ENCODE data around the gene FBXW5. TPM values are rescaled to one million over a fixed set of nuclear protein-coding genes. Genes with fewer than 3 reads are reported as not detected.

Gene FBXW5
- total and polyA plus RNA-seq, 2 donors (not counting 3 experiments of a cell fraction or from before 2014, with no cell fraction given), result 97.3 to 151 TPM

DNA sequence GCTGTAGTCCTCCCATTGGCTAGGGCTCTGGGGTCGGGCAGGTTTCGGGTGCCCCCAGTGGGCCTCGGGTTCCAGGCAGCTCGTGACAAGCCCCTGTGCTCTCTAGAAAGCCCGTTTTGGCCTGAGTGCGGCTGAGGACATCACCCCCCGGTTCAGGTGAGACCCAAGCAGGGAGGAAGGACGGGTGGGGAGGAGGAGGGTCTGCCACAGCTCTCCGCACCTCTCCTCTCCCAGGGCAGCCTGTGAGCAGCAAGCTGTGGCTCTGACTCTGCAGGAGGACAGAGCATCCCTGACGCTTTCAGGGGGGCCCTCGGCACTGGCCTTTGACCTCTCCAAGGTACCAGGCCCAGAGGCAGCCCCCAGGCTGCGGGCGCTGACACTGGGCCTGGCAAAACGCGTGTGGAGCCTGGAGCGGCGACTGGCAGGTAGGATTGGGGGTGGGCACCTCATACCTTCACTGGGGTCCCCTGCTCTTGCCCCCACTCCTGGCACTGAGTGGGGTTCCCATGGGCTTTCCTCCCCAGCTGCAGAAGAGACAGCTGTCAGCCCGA lies 48.4 kb upstream of the FBXW5 start:
- ChIA-PET POLR2A (no interaction called here), CTCF (interaction anchor here (0.9 to 1.8 kb wide), 9 partner anchors 10 to 150 kb away, joined by 3 to 6 read pairs (median 4); partner anchors contain the start of genes AJM1, FBXW5, FUT7 and LCNL1)
- Histone ChIP-seq H4K20me1 (replicated peaks; ENCODE audit: control insufficient read depth, extremely low read depth, insufficient read depth, low read length) (no peaks in the 10 kb centered on the region), H3K9ac (replicated peaks; ENCODE audit: extremely low read depth, insufficient read depth, low read length) (peak overlapping the region; percentile 30), H3K79me2 (ENCODE audit: control insufficient read depth, insufficient read depth, low read length) (peaks cover 9% of the 10 kb centered on the region), H3K9me1 (replicated peaks; ENCODE audit: control insufficient read depth, extremely low read depth, insufficient read depth, low read length) (no peaks in the 10 kb centered on the region), H3K27me3 (ENCODE audit: control insufficient read depth in 2 of 2, insufficient read depth in 2 of 2, low read length in 2 of 2) (no peaks in the 10 kb centered on the region), H3K4me1 (ENCODE audit: control insufficient read depth, extremely low read depth, insufficient read depth, low read length) (peaks cover 24% of the 10 kb centered on the region), H3K4me3 (replicated peaks in 1 of 3; ENCODE audit: insufficient read depth in 1 of 3, low read depth in 1 of 3, low read length in 3 of 3) (peak overlapping the region; percentile 47 to 56 (median 54)), H3K9me3 (replicated peaks; ENCODE audit: control insufficient read depth, insufficient read depth, low read length) (no peaks in the 10 kb centered on the region), H3K27ac (ENCODE audit: insufficient read depth, low read depth, low read length) (peak overlapping the region; percentile 22), H3K36me3 (ENCODE audit: control insufficient read depth in 2 of 2, extremely low read depth in 1 of 2, insufficient read depth in 2 of 2, low read length in 2 of 2) (no peaks in the 10 kb centered on the region), H3K4me2 (ENCODE audit: insufficient read depth, low read length) (peak overlapping the region; percentile 86), H2AFZ (ENCODE audit: low read depth, low read length) (peak overlapping the region; percentile 52)
- dilution Hi-C loops (cut with MboI; ENCODE audit: extremely low pct_ligation_motif_present, low sequenced_read_pairs), result no loop called here
- intact Hi-C loops (cut with micrococcal nuclease), result loop anchor here (1.0 to 5.0 kb wide), 2 partner anchors 15 to 46 kb away; partner anchors contain the start of gene C8G
- DNase-seq (ENCODE audit: low read depth, low spot score) (no peak), FAIRE-seq (no peak)
- TF ChIP-seq POLR2AphosphoS5 (IDR thresholded peaks at IDR 0.05; ENCODE audit: insufficient read depth, low read depth, low read length) (no peak), POLR2A (IDR thresholded peaks at IDR 0.05; ENCODE audit: low read depth, low read length) (no peak), CTCF (IDR thresholded peaks at IDR 0.05; ENCODE audit: extremely low read depth in 1 of 2, insufficient read depth in 1 of 2, low read depth in 1 of 2, low read length in 2 of 2) (no peak), MYC (IDR thresholded peaks at IDR 0.05; ENCODE audit: low read depth, low read length) (no peak), GATA2 (IDR thresholded peaks at IDR 0.05; ENCODE audit: insufficient read depth, insufficient read length, low read depth, low read length) (no peak), EZH2 (IDR thresholded peaks at IDR 0.05; ENCODE audit: borderline replicate concordance, low read depth, low read length, severe bottlenecking) (no peak), FOS (IDR thresholded peaks at IDR 0.05; ENCODE audit: borderline replicate concordance, insufficient read depth, low read length) (no peak), JUN (IDR thresholded peaks at IDR 0.05; ENCODE audit: borderline replicate concordance, insufficient read depth, insufficient read length, low read depth) (no peak), MAX (IDR thresholded peaks at IDR 0.05; ENCODE audit: insufficient read depth, insufficient read length) (no peak)
- no TSS peak for BruUV-seq (replicated peaks)

Measured in endothelial cell of umbilical vein (primary cell).